ENCODE data around the gene TNFRSF13B.
A peak's percentile ranks its signal among the peaks of the same experiment; 100 is the strongest.
"Not testable (repeated sequence)": the region's sequence is repeated elsewhere in the genome, so short reads cannot be mapped to it uniquely, and the experiment has no call there.

The TNFRSF13B gene

GRCh38 chr17:17004997-17005614, 33.2 kb upstream of the TNFRSF13B start:
- not testable (repeated sequence) for DNase-seq (ENCODE audit: low spot score)

- no peak for DNase-seq (ENCODE audit: low spot score)
Measured at GRCh38 chr17:17004251-17004996, 32.5 kb upstream of the TNFRSF13B start.

GRCh38 chr17:17002731-17003715, 31.1 kb upstream of the TNFRSF13B start:
- DNase-seq (ENCODE audit: low spot score), result not testable (repeated sequence)

GRCh38 chr17:17001874-17002520, 30.1 kb upstream of the TNFRSF13B start:
- peak; percentile 47 for DNase-seq (ENCODE audit: low spot score)

GRCh38 chr17:17001076-17001777, 29.3 kb upstream of the TNFRSF13B start:
- DNase-seq (ENCODE audit: low spot score), result no peak

GRCh38 chr17:16999931-17000625, 28.2 kb upstream of the TNFRSF13B start:
- DNase-seq (ENCODE audit: low spot score), result no peak

GRCh38 chr17:16997514-16998429, 25.9 kb upstream of the TNFRSF13B start:
- no peak for DNase-seq (ENCODE audit: low spot score)

- DNase-seq (ENCODE audit: low spot score), result not testable (repeated sequence)
Measured at GRCh38 chr17:16996726-16997125, 24.8 kb upstream of the TNFRSF13B start.

- no peak for DNase-seq (ENCODE audit: low spot score)
Measured at GRCh38 chr17:16995930-16996329, 24.0 kb upstream of the TNFRSF13B start.

- DNase-seq (ENCODE audit: low spot score), result no peak
Measured at GRCh38 chr17:16994631-16995030, 22.7 kb upstream of the TNFRSF13B start.

GRCh38 chr17:16991349-16992009, 19.6 kb upstream of the TNFRSF13B start:
- DNase-seq (ENCODE audit: low spot score), result peak; percentile 69

GRCh38 chr17:16989953-16990860, 18.3 kb upstream of the TNFRSF13B start:
- DNase-seq (ENCODE audit: low spot score), result no peak

- no peak for DNase-seq (ENCODE audit: low spot score)
Measured at GRCh38 chr17:16989230-16989952, 17.5 kb upstream of the TNFRSF13B start.

GRCh38 chr17:16988749-16989229, 16.9 kb upstream of the TNFRSF13B start:
- DNase-seq (ENCODE audit: low spot score), result peak; percentile 37

- DNase-seq (ENCODE audit: low spot score), result peak; percentile 54
Measured at GRCh38 chr17:16987830-16988601, 16.1 kb upstream of the TNFRSF13B start.
